Measurements from ENCODE around the gene TPH2.

The TPH2 gene

DNA sequence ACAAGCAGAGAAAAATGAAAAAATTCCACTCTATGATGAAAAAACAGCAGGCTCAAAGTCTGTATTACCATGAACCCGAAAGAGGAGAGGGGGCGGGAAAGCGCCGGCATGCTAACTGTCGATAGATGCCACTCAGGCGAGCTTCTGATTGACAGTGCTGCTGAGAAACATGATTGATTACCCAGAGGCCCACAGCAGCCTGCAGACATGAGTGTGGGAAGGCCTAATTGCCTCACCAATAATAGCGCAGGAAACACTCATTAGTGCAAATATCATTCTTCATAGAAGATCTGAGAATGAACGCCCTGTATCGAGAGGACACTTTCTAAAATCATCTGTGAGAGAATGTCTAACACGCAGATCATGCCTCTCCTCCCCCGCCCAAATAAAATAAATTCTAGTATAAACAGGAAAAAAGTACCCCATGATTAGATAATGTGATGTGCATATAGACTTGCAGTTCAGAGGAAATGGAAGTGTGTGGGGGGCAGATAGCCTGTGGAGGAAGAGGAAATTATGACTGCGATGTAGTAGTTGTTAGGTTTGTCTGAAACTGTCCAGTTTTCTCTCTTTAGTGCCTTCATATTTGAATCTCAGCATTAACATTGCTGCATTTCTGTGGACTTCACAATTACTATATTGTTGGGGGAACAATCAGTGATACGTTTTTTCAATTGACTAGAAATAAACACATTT, 15.6 kb downstream of the TPH2 start:
- ChIA-PET POLR2A (no interaction called here), CTCF (no interaction called here)
- TF ChIP-seq FOXA1 (IDR thresholded peaks at IDR 0.05) (no peak), PKNOX1 (IDR thresholded peaks at IDR 0.05) (peak; percentile 53)
- DNase-seq (ENCODE audit: extremely low spot score): no peak

DNA sequence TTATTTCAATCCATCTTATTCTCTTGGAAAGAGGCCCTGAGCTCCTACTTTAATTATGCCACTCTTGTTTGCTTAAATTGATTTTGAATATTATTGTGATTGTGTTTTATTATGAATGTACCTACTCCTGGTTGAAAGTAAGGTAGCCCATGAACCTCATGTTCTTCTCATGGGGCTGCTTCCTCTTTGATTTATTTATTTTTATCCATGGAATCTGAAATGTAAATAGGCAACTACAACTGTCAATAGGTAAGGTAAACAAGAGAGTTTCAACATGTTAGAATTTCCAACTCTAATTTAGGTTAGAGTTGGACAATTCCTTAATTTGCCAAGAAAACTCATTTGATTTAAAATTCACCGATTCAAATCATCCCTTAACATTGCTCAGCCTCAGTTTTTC, 16.2 kb downstream of the TPH2 start:
- no peak for TF ChIP-seq FOXM1 (IDR thresholded peaks at IDR 0.05; ENCODE audit: borderline replicate concordance)
- DNase-seq (ENCODE audit: extremely low spot score): no peak
- ChIA-PET POLR2A (no interaction called here), CTCF (no interaction called here)

DNA sequence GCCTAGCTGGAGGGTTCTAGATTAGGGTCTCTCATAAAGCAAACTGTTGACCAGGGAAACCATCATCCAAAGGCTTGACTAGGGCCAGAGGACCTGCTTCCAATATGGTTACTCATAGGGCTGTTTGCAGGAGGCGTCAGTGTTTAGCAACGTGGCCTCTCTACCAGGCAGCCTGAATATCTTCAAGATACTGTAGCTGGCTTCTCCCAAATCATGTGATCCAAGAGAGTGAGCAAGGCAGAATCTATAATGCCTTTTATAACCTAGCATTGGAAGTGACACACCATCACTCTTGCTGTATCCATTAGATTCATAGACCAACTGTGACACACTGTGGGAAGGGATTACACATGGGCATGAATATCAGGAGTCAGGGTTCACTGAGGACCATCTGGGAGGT, 17.3 kb downstream of the TPH2 start:
- TF ChIP-seq FOXM1 (IDR thresholded peaks at IDR 0.05; ENCODE audit: borderline replicate concordance) (no peak), TARDBP (IDR thresholded peaks at IDR 0.05) (no peak), BHLHE40 (IDR thresholded peaks at IDR 0.05; ENCODE audit: borderline replicate concordance) (no peak), ZNF384 (IDR thresholded peaks at IDR 0.05) (no peak), HDGF (IDR thresholded peaks at IDR 0.05; ENCODE audit: borderline replicate concordance) (no peak), FOXK2 (IDR thresholded peaks at IDR 0.05) (no peak), SP1 (IDR thresholded peaks at IDR 0.05) (no peak), PKNOX1 (IDR thresholded peaks at IDR 0.05) (no peak), ELF4 (IDR thresholded peaks at IDR 0.05) (no peak), LEF1 (IDR thresholded peaks at IDR 0.05; ENCODE audit: borderline replicate concordance) (no peak), NFRKB (IDR thresholded peaks at IDR 0.05) (no peak), L3MBTL2 (conservative IDR thresholded peaks at IDR 0.05) (no peak), ARNT (IDR thresholded peaks at IDR 0.05) (no peak)
- ChIA-PET POLR2A (no interaction called here), CTCF (no interaction called here)
- DNase-seq (ENCODE audit: extremely low spot score): no peak

GRCh38 chr12:71958056-71958455, 19.4 kb downstream of the TPH2 start:
- ChIA-PET POLR2A (no interaction called here), CTCF (no interaction called here)
- TF ChIP-seq ZNF384 (IDR thresholded peaks at IDR 0.05): no peak
- TF ChIP-seq HDGF (IDR thresholded peaks at IDR 0.05; ENCODE audit: borderline replicate concordance): no peak
- no peak for TF ChIP-seq ARNT (IDR thresholded peaks at IDR 0.05)
- TF ChIP-seq LEF1 (IDR thresholded peaks at IDR 0.05; ENCODE audit: borderline replicate concordance): no peak
- TF ChIP-seq BHLHE40 (IDR thresholded peaks at IDR 0.05; ENCODE audit: borderline replicate concordance): no peak
- no peak for TF ChIP-seq ELF4 (IDR thresholded peaks at IDR 0.05)
- no peak for TF ChIP-seq SP1 (IDR thresholded peaks at IDR 0.05)
- no peak for TF ChIP-seq L3MBTL2 (conservative IDR thresholded peaks at IDR 0.05)
- no peak for TF ChIP-seq FOXK2 (IDR thresholded peaks at IDR 0.05)
- TF ChIP-seq SUZ12 (IDR thresholded peaks at IDR 0.05): no peak
- no peak for TF ChIP-seq TARDBP (IDR thresholded peaks at IDR 0.05)
- TF ChIP-seq FOXA1 (IDR thresholded peaks at IDR 0.05): no peak
- no peak for TF ChIP-seq PKNOX1 (IDR thresholded peaks at IDR 0.05)
- DNase-seq (ENCODE audit: extremely low spot score): no peak

DNA sequence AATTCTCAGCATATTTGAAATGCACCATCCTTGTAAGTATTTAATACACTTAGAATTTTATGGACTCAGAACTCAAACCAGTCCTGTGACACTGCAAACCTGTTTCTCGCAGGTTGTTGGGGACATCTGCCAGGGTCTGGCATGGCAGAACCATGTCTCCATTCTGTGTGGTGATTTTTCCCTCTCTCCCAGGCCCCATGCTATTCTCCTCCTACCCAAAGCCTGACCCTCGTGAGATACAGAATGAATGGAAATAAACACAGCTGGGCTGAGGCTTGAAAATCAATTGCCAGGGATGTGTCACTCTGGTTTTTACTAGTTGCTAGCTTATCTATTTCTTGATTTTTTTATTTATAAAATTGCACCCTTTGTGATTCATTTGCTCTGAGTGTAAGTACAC, 19.8 kb downstream of the TPH2 start:
- TF ChIP-seq CTBP1 (IDR thresholded peaks at IDR 0.05; ENCODE audit: borderline replicate concordance) (no peak), SP1 (IDR thresholded peaks at IDR 0.05) (no peak), ELF4 (IDR thresholded peaks at IDR 0.05) (no peak), ZNF384 (IDR thresholded peaks at IDR 0.05) (no peak), SUZ12 (IDR thresholded peaks at IDR 0.05) (no peak), BHLHE40 (IDR thresholded peaks at IDR 0.05; ENCODE audit: borderline replicate concordance) (no peak), TARDBP (IDR thresholded peaks at IDR 0.05) (no peak), FOXA1 (IDR thresholded peaks at IDR 0.05) (no peak), L3MBTL2 (conservative IDR thresholded peaks at IDR 0.05) (no peak), ARNT (IDR thresholded peaks at IDR 0.05) (no peak)
- no peak for DNase-seq (ENCODE audit: extremely low spot score)
- ChIA-PET CTCF (interaction anchor here (0.7 kb wide), 1 partner anchor 178 kb away, joined by 3 read pairs; no protein-coding TSS in a partner anchor), POLR2A (no interaction called here)

- no peak for TF ChIP-seq FOXM1 (IDR thresholded peaks at IDR 0.05; ENCODE audit: borderline replicate concordance)
- TF ChIP-seq L3MBTL2 (conservative IDR thresholded peaks at IDR 0.05): no peak
- no peak for TF ChIP-seq BHLHE40 (IDR thresholded peaks at IDR 0.05; ENCODE audit: borderline replicate concordance)
- TF ChIP-seq PKNOX1 (IDR thresholded peaks at IDR 0.05): no peak
- TF ChIP-seq ARNT (IDR thresholded peaks at IDR 0.05): no peak
- TF ChIP-seq FOXA1 (IDR thresholded peaks at IDR 0.05): no peak
- no peak for TF ChIP-seq HDGF (IDR thresholded peaks at IDR 0.05; ENCODE audit: borderline replicate concordance)
- TF ChIP-seq ZNF384 (IDR thresholded peaks at IDR 0.05): no peak
- no peak for TF ChIP-seq FOXK2 (IDR thresholded peaks at IDR 0.05)
- no peak for TF ChIP-seq NFRKB (IDR thresholded peaks at IDR 0.05)
- no peak for TF ChIP-seq LEF1 (IDR thresholded peaks at IDR 0.05; ENCODE audit: borderline replicate concordance)
- TF ChIP-seq SUZ12 (IDR thresholded peaks at IDR 0.05): no peak
- TF ChIP-seq SP1 (IDR thresholded peaks at IDR 0.05): no peak
- DNase-seq (ENCODE audit: extremely low spot score): no peak
- CTCF ChIA-PET: interaction anchor here (0.7 kb wide), 1 partner anchor 179 kb away, joined by 3 read pairs; no protein-coding TSS in a partner anchor
- POLR2A ChIA-PET: no interaction called here
Measured at GRCh38 chr12:71958993-71959578, 20.4 kb downstream of the TPH2 start.
